Measurements from ENCODE around the gene MRPL1. TPM values are rescaled to one million over a fixed set of nuclear protein-coding genes. Genes with fewer than 3 reads are reported as not detected.

MRPL1 gene
- total and polyA plus RNA-seq, 4 donors = 10.5 to 20.6 (median 16.1) TPM

GRCh38 chr4:77880784-77881183 lies 18.2 kb downstream of the MRPL1 start:
- no peak for DNase-seq (ENCODE audit: low spot score)
- Histone ChIP-seq H3K9ac (ENCODE audit: low read depth in 1 of 2, low read length in 2 of 2) (no peak overlapping the region), H3K4me1 (ENCODE audit: control insufficient read depth in 4 of 4, insufficient read depth in 4 of 4, low read length in 3 of 4) (no peaks in the 10 kb centered on the region), H3K27me3 (ENCODE audit: control insufficient read depth in 4 of 4, insufficient read depth in 4 of 4, low read length in 3 of 4) (no peaks in the 10 kb centered on the region), H3K27ac (ENCODE audit: low read depth in 1 of 2, low read length in 2 of 2) (no peak overlapping the region), H3K9me3 (ENCODE audit: control insufficient read depth in 4 of 4, low read length in 3 of 4) (no peaks in the 10 kb centered on the region), H3K4me3 (ENCODE audit: low read depth in 1 of 3, low read length in 3 of 3) (no peak overlapping the region), H3K36me3 (ENCODE audit: control insufficient read depth in 4 of 4, insufficient read depth in 3 of 4, low read depth in 1 of 4, low read length in 3 of 4) (peaks cover 2 to 7% (median 4%) of the 10 kb centered on the region in 4 donors)
- no peak for TF ChIP-seq FOXA2 (IDR thresholded peaks at IDR 0.05)
- no peak for TF ChIP-seq FOXA1 (IDR thresholded peaks at IDR 0.05)
- no peak for TF ChIP-seq TAF1 (conservative IDR thresholded peaks at IDR 0.05)
- TF ChIP-seq NR2F2 (IDR thresholded peaks at IDR 0.05) = no peak
- no peak for TF ChIP-seq EGR1 (IDR thresholded peaks at IDR 0.05; ENCODE audit: low read depth in 2 of 2)
- no peak for TF ChIP-seq ZBTB33 (IDR thresholded peaks at IDR 0.05)

- Histone ChIP-seq H3K9me3 (ENCODE audit: control insufficient read depth in 4 of 4, low read length in 3 of 4) (no peaks in the 10 kb centered on the region), H3K27ac (ENCODE audit: low read depth in 1 of 2, low read length in 2 of 2) (no peak overlapping the region), H3K9ac (ENCODE audit: low read depth in 1 of 2, low read length in 2 of 2) (no peak overlapping the region), H3K36me3 (ENCODE audit: control insufficient read depth in 4 of 4, insufficient read depth in 3 of 4, low read depth in 1 of 4, low read length in 3 of 4) (peaks cover 3 to 7% (median 6%) of the 10 kb centered on the region in 4 donors), H3K4me1 (ENCODE audit: control insufficient read depth in 4 of 4, insufficient read depth in 4 of 4, low read length in 3 of 4) (no peaks in the 10 kb centered on the region), H3K27me3 (ENCODE audit: control insufficient read depth in 4 of 4, insufficient read depth in 4 of 4, low read length in 3 of 4) (no peaks in the 10 kb centered on the region), H3K4me3 (ENCODE audit: low read depth in 1 of 3, low read length in 3 of 3) (no peak overlapping the region)
- no peak for TF ChIP-seq TAF1 (conservative IDR thresholded peaks at IDR 0.05)
- TF ChIP-seq RAD21 (IDR thresholded peaks at IDR 0.05) = peak; percentile 17 to 39
- peak; percentile 17 for TF ChIP-seq CTCF (IDR thresholded peaks at IDR 0.05; ENCODE audit: low read depth, low read length, missing input control)
- TF ChIP-seq FOXA1 (IDR thresholded peaks at IDR 0.05) = peak; percentile 16
- no peak for DNase-seq (ENCODE audit: low spot score)
- 67% methylated on average over 8 of the region's 8 CpGs for WGBS
Measured at GRCh38 chr4:77881460-77882295, 19.0 kb downstream of the MRPL1 start.

GRCh38 chr4:77893451-77893850 lies 30.8 kb downstream of the MRPL1 start:
- Histone ChIP-seq H3K9me3 (ENCODE audit: control insufficient read depth in 4 of 4, low read length in 3 of 4) (no peaks in the 10 kb centered on the region), H3K36me3 (ENCODE audit: control insufficient read depth in 4 of 4, insufficient read depth in 3 of 4, low read depth in 1 of 4, low read length in 3 of 4) (peaks cover 2 to 11% (median 7%) of the 10 kb centered on the region in 4 donors), H3K27me3 (ENCODE audit: control insufficient read depth in 4 of 4, insufficient read depth in 4 of 4, low read length in 3 of 4) (no peaks in the 10 kb centered on the region), H3K4me1 (ENCODE audit: control insufficient read depth in 4 of 4, insufficient read depth in 4 of 4, low read length in 3 of 4) (no peaks in the 10 kb centered on the region), H3K27ac (ENCODE audit: low read depth in 1 of 2, low read length in 2 of 2) (no peak overlapping the region), H3K9ac (ENCODE audit: low read depth in 1 of 2, low read length in 2 of 2) (no peak overlapping the region), H3K4me3 (ENCODE audit: low read depth in 1 of 3, low read length in 3 of 3) (no peak overlapping the region)
- no peak for DNase-seq (ENCODE audit: low spot score)
- WGBS = 83% methylated on average over 2 of the region's 2 CpGs
- no peak for TF ChIP-seq JUND (IDR thresholded peaks at IDR 0.05)
- TF ChIP-seq SP1 (IDR thresholded peaks at IDR 0.05) = no peak
- TF ChIP-seq YY1 (IDR thresholded peaks at IDR 0.05) = no peak
- TF ChIP-seq MAX (IDR thresholded peaks at IDR 0.05) = no peak
- TF ChIP-seq ATF3 (IDR thresholded peaks at IDR 0.05) = no peak
- no peak for TF ChIP-seq EGR1 (IDR thresholded peaks at IDR 0.05; ENCODE audit: low read depth in 2 of 2)
- no peak for TF ChIP-seq HNF4A (conservative IDR thresholded peaks at IDR 0.05)
- TF ChIP-seq GABPA (IDR thresholded peaks at IDR 0.05 in 1 of 2, conservative IDR thresholded peaks at IDR 0.05 in 1 of 2) = no peak
- no peak for TF ChIP-seq FOXA2 (IDR thresholded peaks at IDR 0.05)
- TF ChIP-seq REST (IDR thresholded peaks at IDR 0.05) = no peak
- no peak for TF ChIP-seq RAD21 (IDR thresholded peaks at IDR 0.05)
- TF ChIP-seq TAF1 (conservative IDR thresholded peaks at IDR 0.05) = no peak
- TF ChIP-seq CTCF (IDR thresholded peaks at IDR 0.05; ENCODE audit: low read depth, low read length, missing input control) = no peak
